ENCODE data around the gene CAMKK2. TPM values are rescaled to one million over a fixed set of nuclear protein-coding genes. Genes with fewer than 3 reads are reported as not detected.

The CAMKK2 gene
- total RNA-seq, 1 donor from 2014 or later: 25.6 TPM

DNA sequence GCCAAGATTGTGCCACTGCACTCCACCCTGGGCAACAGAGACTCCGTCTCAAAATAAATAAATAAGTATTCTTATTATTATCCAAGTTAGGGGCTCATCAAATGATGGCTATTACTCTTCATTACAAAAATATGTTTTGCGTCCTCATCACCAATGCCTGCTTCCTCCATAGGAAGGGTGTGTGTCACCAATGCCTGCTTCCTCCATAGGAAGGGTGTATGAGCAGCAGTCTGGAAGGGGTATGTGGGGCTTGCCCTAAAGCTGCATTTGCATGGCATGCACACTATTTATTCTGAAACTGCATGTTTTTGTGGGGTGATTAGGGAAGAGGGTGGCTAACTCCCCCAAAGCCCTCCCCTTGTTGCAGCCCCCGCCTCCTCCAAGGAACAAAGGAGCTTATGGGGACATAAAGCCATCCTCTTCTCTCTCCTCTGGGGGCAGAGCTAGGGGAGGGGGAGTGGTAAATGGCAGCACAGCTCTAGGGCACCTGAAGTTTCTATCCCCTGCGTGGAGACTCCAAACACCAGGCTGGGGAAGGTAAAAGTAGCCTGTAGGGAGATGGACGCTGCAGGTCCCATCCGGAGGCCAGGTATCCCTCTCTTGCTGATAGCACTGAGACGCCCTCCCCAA is 1.3 kb downstream of the CAMKK2 start:
- TF ChIP-seq, protein P1, sequence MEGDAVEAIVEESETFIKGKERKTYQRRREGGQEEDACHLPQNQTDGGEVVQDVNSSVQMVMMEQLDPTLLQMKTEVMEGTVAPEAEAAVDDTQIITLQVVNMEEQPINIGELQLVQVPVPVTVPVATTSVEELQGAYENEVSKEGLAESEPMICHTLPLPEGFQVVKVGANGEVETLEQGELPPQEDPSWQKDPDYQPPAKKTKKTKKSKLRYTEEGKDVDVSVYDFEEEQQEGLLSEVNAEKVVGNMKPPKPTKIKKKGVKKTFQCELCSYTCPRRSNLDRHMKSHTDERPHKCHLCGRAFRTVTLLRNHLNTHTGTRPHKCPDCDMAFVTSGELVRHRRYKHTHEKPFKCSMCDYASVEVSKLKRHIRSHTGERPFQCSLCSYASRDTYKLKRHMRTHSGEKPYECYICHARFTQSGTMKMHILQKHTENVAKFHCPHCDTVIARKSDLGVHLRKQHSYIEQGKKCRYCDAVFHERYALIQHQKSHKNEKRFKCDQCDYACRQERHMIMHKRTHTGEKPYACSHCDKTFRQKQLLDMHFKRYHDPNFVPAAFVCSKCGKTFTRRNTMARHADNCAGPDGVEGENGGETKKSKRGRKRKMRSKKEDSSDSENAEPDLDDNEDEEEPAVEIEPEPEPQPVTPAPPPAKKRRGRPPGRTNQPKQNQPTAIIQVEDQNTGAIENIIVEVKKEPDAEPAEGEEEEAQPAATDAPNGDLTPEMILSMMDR (IDR thresholded peaks at IDR 0.05; ENCODE audit: insufficient read depth, low read length, poor library complexity, severe bottlenecking): no peak
- no peak for DNase-seq (ENCODE audit: low read depth)
- peak overlapping the region; percentile 93 for H3K4me3 ChIP-seq (ENCODE audit: low read depth, low read length)
- H3K27me3 ChIP-seq (ENCODE audit: control insufficient read depth, insufficient read depth, low read length): no peaks in the 10 kb centered on the region
- no peaks in the 10 kb centered on the region for H3K36me3 ChIP-seq (ENCODE audit: control insufficient read depth, insufficient read depth, low read length)

DNA sequence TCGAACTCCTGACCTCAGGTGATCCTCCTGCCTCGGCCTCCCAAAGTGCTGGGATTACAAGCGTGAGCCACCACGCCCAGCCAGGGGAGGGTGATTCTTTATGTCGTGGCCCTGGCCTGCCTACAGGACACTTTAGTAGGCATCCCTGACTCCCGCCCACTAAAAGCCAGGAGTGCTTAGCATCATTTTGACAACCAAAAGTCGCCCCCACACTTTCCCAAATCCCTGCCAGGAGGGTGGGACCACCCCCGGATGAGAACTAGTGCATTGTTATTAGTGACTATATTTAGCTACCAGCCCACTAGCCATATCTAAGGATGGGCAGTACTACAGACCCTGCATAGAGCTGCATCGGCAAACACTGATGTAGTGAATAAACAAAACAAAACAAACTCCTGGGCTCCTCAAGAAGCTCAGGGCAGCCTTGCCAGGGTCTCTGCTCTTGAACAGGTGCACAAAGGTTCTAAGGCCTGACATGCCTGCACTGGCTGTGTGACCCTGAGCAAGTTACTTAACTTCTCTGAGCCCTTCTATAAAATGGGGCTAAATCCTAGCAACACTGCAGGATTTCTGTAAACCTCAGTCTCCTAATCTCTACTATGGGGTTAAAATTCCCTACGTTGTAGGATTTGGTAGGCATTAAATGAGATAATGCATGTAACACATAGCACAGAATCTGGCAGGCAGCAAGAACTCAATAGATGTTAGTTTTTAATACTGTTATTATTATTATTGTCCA is 2.2 kb downstream of the CAMKK2 start:
- H3K4me3 ChIP-seq (ENCODE audit: low read depth, low read length): no peak overlapping the region
- H3K36me3 ChIP-seq (ENCODE audit: control insufficient read depth, insufficient read depth, low read length): no peaks in the 10 kb centered on the region
- DNase-seq (ENCODE audit: low read depth): no peak
- no peaks in the 10 kb centered on the region for H3K27me3 ChIP-seq (ENCODE audit: control insufficient read depth, insufficient read depth, low read length)
- TF ChIP-seq, protein P1 (IDR thresholded peaks at IDR 0.05; ENCODE audit: insufficient read depth, low read length, poor library complexity, severe bottlenecking): no peak

DNA sequence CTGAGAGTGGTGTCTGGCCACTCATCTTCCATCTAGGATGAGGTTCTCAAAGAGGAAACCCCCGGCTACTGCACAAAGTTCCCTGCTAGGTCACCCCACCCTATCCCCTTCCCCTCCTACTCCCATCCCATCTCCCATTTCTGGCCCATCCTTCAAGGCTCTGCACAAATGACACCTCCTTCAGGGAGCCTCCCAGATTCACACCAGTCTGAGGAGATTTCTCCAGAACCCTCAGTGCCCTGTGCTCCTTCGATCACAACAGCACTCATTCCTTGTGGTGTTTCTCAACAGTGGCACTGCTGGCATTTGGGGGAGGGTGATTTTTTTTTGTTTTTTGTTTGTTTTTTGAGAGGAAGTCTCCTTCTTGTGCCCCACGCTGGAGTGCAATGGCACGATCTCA is 2.9 kb downstream of the CAMKK2 start:
- Histone ChIP-seq H3K4me3 (ENCODE audit: low read depth, low read length) (no peak overlapping the region), H3K27me3 (ENCODE audit: control insufficient read depth, insufficient read depth, low read length) (no peaks in the 10 kb centered on the region), H3K36me3 (ENCODE audit: control insufficient read depth, insufficient read depth, low read length) (no peaks in the 10 kb centered on the region)
- DNase-seq (ENCODE audit: low read depth): no peak
- TF ChIP-seq, protein P1 (IDR thresholded peaks at IDR 0.05; ENCODE audit: insufficient read depth, low read length, poor library complexity, severe bottlenecking): no peak

DNA sequence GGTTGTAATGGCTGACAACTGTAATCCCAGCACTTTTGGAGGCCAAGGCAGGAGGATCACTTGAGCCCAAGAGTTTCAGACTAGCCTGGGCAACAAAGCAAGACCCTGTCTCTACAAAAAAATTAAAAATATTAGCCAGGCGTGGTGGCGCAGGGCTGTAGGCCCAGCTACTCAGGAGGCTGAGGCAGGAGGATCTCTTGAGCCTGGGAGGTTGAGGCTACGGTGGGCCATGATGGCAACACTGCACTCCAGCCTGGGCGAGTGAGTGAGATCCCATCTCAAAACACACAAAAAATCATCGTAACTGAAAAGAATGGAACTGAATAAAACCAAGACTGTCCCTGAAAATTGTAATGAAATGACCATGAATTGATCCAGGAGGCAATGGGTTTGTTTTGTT is 6.1 kb downstream of the CAMKK2 start:
- DNase-seq (ENCODE audit: low read depth): no peak
- TF ChIP-seq, protein P1 (IDR thresholded peaks at IDR 0.05; ENCODE audit: insufficient read depth, low read length, poor library complexity, severe bottlenecking): no peak
- Histone ChIP-seq H3K27me3 (ENCODE audit: control insufficient read depth, insufficient read depth, low read length) (no peaks in the 10 kb centered on the region), H3K36me3 (ENCODE audit: control insufficient read depth, insufficient read depth, low read length) (no peaks in the 10 kb centered on the region), H3K4me3 (ENCODE audit: low read depth, low read length) (no peak overlapping the region)

DNA sequence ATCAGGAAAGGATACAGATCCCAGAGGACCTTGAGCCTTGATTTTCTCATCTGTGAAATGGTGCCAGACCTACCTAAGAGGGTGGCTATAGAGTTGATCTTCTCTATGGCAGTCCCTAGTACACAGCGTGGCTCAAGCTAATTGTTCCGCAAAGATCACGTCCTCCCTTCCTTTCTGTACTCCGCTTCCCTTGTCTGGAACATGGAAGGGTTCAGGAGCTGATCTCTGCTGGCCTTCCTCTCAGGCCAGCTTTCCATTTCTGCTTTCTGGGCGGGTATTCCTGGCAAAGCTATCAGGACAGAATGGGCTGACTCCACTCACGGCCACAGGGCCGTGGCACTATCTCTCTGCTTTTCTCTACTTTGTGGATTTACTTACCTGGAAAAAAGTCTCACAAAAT is 6.5 kb downstream of the CAMKK2 start:
- TF ChIP-seq, protein P1 (IDR thresholded peaks at IDR 0.05; ENCODE audit: insufficient read depth, low read length, poor library complexity, severe bottlenecking): no peak
- Histone ChIP-seq H3K36me3 (ENCODE audit: control insufficient read depth, insufficient read depth, low read length) (no peaks in the 10 kb centered on the region), H3K4me3 (ENCODE audit: low read depth, low read length) (no peak overlapping the region), H3K27me3 (ENCODE audit: control insufficient read depth, insufficient read depth, low read length) (no peaks in the 10 kb centered on the region)
- DNase-seq (ENCODE audit: low read depth): no peak

Measured in kidney epithelial cell (primary cell).